GM23338 (cell line): Measurements from ENCODE around the gene PLS1. TPM values are rescaled to one million over a fixed set of nuclear protein-coding genes. Genes with fewer than 3 reads are reported as not detected.

Experiments
- polyA plus RNA-seq: library from polyadenylated mRNA; unstranded; fragments of >200 nt; fragmentation: Nextera tagmentation; extraction: Ambion mirVana; gene quantifications from 2 replicates; pipeline ENCODE4 v1.2.1, GENCODE V29; 2016
- small RNA-seq: library from RNA; depleted of rRNA; stranded (forward); fragments of <200 nt; gene quantifications from one replicate; pipeline ENCODE3, GENCODE V24; 2014; ENCODE audit warnings: low replicate concordance
- total RNA-seq: library from RNA; depleted of rRNA; stranded (reverse); fragments of >200 nt; shearing (Covaris generic); gene quantifications from 2 replicates; pipeline ENCODE4 v1.2.3, GENCODE V29; 2014; rRNA removed

PLS1 gene
- total and polyA plus RNA-seq, 2 experiments from 2014 or later = 18.4 to 42.2 TPM

Small RNAs within 50 kb of the gene (small RNA-seq; reads per million reads assigned to genes)
- gene RNA5SP143 = 0.17 reads per million

Other genes with a start within 250 kb of the PLS1 start
- 16.6 and 17.0 TPM in 2 replicates for gene XRN1, start 148.4 kb upstream of the PLS1 start, total RNA-seq
- gene XRN1, start 148.4 kb upstream of the PLS1 start, polyA plus RNA-seq = 10.9 and 13.6 TPM in 2 replicates
- 32.4 and 39.1 TPM in 2 replicates for gene ATR, start 17.7 kb upstream of the PLS1 start, total RNA-seq
- 28.4 and 29.7 TPM in 2 replicates for gene ATR, start 17.7 kb upstream of the PLS1 start, polyA plus RNA-seq
- 36.6 and 51.7 TPM in 2 replicates for gene TRPC1, start 127.6 kb downstream of the PLS1 start, total RNA-seq
- 7.0 and 7.3 TPM in 2 replicates for gene TRPC1, start 127.6 kb downstream of the PLS1 start, polyA plus RNA-seq